Measurements from ENCODE around the gene PLPP4.

GRCh38 chr10:120478386-120478785 is 21.4 kb downstream of the PLPP4 start:
- TF ChIP-seq CTCF (IDR thresholded peaks at IDR 0.05 in 2 of 3, conservative IDR thresholded peaks at IDR 0.05 in 1 of 3; ENCODE audit: borderline replicate concordance in 1 of 3, insufficient read depth in 1 of 3, low read depth in 2 of 3, low read length in 2 of 3): no peak
- no peak for TF ChIP-seq EZH2phosphoT487 (IDR thresholded peaks at IDR 0.05; ENCODE audit: borderline replicate concordance)
- TF ChIP-seq EZH2 (IDR thresholded peaks at IDR 0.05): no peak
